D721Med (cell line): ENCODE measurements around the gene NSD2.

Experiments
- DNase-seq: peaks from one replicate; pipeline ENCODE4 v3.0.0; 2011; ENCODE audit warnings: low spot score; ENCODE audit not compliant: insufficient read length
- FAIRE-seq: peaks from 2 replicates; lab custom pipeline; 2011; peaks lifted over from hg19 to GRCh38; lab: Jason Lieb, UNC
- TF ChIP-seq, protein P1 (sequence below): IDR thresholded peaks from 2 replicates; pipeline ENCODE4 v1.5.1; 2012; ENCODE audit warnings: mild to moderate bottlenecking, control low read depth; ENCODE audit not compliant: insufficient read depth; ENCODE audit errors: missing control alignments

NSD2 gene

DNA sequence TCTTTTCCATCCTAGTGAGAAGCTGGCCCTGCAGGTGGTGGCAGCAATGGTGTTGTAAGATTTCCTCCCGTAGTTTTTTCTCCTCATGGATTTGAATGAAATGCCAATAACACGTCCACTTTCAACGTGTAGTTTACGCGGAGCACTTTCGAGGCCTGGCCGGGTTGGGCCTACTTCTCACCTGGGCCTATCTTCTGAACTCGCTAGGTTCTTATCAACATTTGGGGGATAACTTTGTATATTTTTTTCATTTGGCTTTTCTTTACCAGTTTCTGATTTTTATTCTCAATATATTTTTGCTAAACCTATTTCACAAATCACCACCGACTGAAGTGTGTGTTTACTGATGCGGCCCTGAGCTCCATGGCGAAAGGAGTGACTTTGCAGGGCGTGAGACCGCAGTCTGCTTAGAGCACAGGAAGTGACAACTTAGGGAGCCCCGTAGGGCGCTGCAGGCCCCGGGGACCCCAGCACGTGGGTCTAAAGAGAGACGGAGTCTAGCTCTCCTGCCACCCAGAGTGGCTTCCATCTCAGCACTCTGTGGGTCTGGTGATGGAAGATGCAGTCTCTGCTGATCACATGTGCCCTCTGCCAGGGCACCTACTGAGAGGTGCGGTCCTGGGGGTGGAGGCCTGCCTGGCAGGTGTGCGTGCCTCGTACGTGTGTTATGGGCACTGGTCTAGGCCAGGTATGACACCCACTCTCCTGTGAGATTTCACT lies 108.4 kb downstream of the NSD2 start:
- FAIRE-seq: no peak
- DNase-seq: no peak
- TF ChIP-seq, protein P1, sequence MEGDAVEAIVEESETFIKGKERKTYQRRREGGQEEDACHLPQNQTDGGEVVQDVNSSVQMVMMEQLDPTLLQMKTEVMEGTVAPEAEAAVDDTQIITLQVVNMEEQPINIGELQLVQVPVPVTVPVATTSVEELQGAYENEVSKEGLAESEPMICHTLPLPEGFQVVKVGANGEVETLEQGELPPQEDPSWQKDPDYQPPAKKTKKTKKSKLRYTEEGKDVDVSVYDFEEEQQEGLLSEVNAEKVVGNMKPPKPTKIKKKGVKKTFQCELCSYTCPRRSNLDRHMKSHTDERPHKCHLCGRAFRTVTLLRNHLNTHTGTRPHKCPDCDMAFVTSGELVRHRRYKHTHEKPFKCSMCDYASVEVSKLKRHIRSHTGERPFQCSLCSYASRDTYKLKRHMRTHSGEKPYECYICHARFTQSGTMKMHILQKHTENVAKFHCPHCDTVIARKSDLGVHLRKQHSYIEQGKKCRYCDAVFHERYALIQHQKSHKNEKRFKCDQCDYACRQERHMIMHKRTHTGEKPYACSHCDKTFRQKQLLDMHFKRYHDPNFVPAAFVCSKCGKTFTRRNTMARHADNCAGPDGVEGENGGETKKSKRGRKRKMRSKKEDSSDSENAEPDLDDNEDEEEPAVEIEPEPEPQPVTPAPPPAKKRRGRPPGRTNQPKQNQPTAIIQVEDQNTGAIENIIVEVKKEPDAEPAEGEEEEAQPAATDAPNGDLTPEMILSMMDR: no peak

DNA sequence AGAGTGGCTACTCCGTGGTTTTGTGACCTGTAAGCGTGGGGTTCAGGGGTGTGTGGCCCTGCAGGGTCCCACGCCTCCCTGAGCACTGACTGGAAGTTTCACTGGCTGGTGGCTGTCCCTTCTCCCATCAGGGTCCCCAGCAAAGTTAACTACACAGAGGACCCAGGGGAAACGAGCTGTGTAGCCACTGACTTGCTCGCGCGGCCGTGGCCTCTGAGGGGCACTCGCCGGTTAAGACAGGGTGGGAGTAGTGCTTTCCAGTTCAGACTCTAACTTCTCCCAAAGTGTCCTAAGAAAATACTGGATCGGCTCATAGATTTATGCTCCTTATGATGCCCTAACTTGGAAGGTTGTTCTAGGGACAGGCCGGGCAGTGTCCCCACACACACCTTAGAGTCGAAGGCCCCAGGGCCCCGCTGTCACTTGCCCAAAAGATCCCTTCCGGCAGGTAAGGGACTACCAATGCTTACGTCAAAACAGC lies 109.4 kb downstream of the NSD2 start:
- no peak for FAIRE-seq
- no peak for DNase-seq
- TF ChIP-seq, protein P1: no peak

DNA sequence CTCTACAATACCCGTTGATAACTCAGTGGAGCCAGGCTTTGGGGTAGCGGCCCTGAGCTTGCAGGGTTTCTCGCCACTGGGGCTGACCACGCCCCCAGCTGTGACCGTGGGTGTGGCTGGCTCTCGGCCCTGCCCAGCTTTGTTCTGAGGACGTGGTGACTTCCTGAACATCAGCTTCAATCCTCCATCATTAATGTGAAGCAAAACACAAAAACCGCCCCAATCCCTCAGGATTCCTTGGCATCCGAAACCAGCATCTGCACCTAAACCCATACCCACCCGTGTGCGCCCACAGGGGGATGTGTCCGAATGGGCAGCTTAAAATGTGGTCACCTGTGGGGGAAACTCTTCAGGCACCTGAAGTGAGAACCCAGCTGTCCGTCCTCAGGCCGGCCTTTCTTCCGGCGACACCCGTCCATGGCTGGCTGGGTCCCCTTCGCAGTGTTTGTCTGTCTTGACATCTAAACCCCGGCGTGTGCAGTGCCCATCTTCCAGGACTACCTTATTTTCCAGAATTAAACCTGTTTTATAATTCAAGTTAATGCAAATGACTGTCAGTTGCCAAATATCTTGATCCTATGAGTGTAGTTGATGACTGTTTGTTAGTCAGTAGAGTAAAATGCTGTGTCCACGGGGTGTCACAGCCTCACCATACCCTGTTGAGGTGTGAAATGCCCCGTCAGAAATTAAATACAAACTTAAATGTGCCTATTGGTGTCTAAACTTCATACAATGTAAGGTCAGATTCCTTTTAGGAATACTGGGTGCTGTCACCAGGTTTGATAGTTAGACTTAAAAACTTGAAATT lies 110.3 kb downstream of the NSD2 start:
- DNase-seq: no peak
- TF ChIP-seq, protein P1: no peak

DNA sequence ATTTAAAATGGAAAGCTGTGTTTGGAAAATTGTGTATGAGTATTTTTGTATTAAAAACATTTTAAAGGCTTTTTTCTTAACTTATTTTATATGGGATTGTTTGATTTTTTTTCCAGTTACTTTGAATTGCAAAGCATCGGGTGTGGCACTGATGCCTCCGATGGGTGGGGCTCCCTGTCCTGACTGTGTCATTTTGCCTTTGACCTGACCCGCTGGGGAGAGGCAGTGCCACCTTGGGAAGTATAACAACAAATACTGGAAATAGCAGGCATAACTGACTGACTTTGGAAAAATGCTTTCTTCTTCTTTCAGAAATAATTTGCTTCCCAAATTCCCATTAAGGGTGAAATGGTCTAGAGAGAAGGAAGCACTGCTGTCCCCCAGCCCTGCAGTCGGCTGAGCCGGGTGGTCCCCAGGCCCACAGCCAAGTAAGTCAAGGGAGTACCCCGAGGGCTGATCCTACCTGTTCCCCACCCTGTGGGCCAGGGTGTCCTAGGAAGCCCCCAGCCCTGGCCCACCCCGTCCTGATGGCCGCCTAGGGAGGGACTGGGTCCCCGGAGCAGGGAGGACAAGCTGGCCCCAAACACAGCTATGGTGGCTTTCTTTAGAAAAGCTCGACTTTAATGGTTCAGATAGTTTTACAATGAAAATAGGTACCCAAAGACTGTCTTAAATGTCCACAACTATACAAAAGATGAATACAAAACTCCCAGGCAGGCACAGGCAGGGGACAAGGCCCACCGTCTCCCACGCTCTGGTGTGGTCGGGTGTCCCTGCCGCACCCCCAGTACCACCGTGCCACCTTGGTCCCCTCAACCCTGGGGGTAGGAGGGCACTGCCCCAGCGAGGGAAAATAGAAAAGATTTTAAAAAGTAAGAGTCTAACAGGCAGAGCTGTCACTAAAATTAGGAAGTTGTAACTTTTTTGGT lies 111.2 kb downstream of the NSD2 start:
- FAIRE-seq (no peak), DNase-seq (no peak)
- TF ChIP-seq, protein P1: no peak

More for the DNA sequence above, 110.3 kb downstream of the NSD2 start:
- FAIRE-seq: no peak

DNA sequence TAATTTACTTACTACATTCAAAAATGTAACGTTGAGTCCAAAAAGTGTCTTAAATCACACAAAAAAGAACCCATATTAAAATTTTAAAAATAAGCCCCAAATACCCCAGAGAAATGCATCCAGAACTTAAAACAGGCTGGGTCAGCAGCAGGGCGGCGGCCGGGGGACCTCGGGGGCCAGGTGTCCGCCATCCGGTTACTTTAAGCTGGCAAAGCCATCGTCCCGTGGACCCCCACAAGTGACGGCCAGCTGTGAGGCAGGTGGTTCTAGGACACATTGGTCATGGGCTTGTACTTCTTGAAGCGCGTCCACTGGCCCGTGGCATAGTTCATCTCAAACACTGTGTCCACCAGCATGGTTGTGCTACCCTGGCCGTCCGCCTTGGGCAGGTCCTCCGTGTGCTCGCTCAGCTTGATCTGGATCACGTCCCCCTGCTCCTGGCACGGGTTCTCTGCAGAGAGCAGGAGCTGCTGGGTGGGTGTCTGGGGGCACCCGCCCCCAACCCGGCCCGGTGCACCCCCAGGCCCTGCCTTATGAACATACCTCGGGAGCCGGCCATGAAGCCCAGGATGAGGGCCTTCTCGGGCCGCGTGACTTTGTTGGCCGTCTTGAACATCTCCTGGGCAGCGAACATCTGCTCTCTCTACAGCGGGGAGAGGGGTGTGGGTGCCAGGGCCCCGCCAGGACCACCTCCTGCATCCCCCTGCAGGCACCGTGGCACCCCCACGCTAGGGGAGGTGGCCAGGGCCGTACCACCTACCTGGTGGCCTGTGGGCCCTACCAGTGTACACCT lies 112.1 kb downstream of the NSD2 start:
- DNase-seq: no peak
- TF ChIP-seq, protein P1: no peak
- FAIRE-seq: no peak

DNA sequence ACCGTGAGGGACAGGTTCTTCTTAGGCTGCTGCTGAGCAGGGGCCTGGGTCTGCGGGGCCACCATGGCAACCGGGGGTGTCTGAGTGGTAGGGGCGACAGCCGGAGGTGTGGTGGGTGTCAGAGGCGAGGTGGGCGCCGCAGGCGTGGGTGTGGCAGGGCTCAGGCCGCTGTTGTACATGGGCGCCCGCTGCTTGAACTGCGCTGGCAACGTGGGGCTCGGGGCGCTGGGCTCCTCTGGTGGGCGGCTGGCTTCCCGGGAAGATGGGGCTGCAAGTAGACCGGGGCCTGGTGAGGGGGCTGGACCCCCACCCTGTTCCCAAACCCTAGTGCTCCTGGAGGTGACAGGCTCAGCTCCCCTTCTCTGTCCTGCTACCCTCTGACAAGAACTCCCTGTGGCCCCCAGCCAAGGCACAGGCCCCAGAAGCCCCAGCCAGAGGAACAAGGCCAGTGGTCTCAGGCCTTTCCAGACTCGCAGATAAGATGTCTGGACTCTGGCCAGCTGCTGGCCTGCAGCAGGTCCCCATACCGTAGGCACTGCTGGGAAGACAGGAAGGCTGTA lies 112.7 kb downstream of the NSD2 start:
- TF ChIP-seq, protein P1: no peak
- DNase-seq: no peak
- no peak for FAIRE-seq
